Activated CD8-positive, alpha-beta memory T cell treated with anti-CD3 and anti-CD28 coated beads, Interleukin-2, amount 10 ng/mL, durations not matched to agents 7 days and 5 days (primary cell): ENCODE measurements around the gene MED12L. TPM values are rescaled to one million over a fixed set of nuclear protein-coding genes. Genes with fewer than 3 reads are reported as not detected.

ENCODE experiments used
- ATAC-seq: fragments of 150-1000 bp; cut with Tn5 transposase; one replicate; pipeline ENCODE4 v1.10.0; 2021; ENCODE audit warnings: moderate library complexity
- CTCF ChIA-PET: fragments of 350-600 bp; sonication (Branson Sonifier 250); formaldehyde crosslinking; loops from one replicate; lab custom pipeline; 2021; ENCODE audit warnings: antibody characterized with exemption; lab: Charles Lee
- DNase-seq: peaks from one replicate; pipeline ENCODE4 v3.0.0-alpha.2; 2020
- H3K27ac Mint-ChIP-seq: one replicate; pipeline ENCODE4 v1.8.0; 2021; ENCODE audit warnings: mild to moderate bottlenecking, mixed read lengths
- H3K27me3 Mint-ChIP-seq: one replicate; pipeline ENCODE4 v1.8.0; 2021; ENCODE audit warnings: mixed read lengths
- H3K36me3 Mint-ChIP-seq: one replicate; pipeline ENCODE4 v1.8.0; 2021; ENCODE audit warnings: mild to moderate bottlenecking, mixed read lengths
- H3K4me1 Mint-ChIP-seq: one replicate; pipeline ENCODE4 v1.8.0; 2021; ENCODE audit warnings: mixed read lengths
- H3K4me3 Mint-ChIP-seq: one replicate; pipeline ENCODE4 v1.8.0; 2021; ENCODE audit warnings: mild to moderate bottlenecking, moderate library complexity, mixed read lengths
- H3K9me3 Mint-ChIP-seq: one replicate; pipeline ENCODE4 v1.8.0; 2022; ENCODE audit warnings: low read depth, mixed read lengths
- total RNA-seq, 2 experiments: library from RNA; stranded (reverse); gene quantifications; one replicate each; pipeline ENCODE4 v1.2.3, GENCODE V29; 2021

The MED12L gene
- total RNA-seq, 2 experiments from 2014 or later, result 2.2 to 3.2 TPM

GRCh38 chr3:151268267-151269235 lies 183.1 kb downstream of the MED12L start:
- peak overlapping the region; percentile 54 for H3K4me3 Mint-ChIP-seq
- peak overlapping the region; percentile 89 for H3K27ac Mint-ChIP-seq
- H3K9me3 Mint-ChIP-seq, result no peaks in the 10 kb centered on the region
- H3K36me3 Mint-ChIP-seq, result peaks cover 16% of the 10 kb centered on the region
- DNase-seq, result peak; percentile 90
- CTCF ChIA-PET, result interaction anchor here (0.6 to 3.5 kb wide), 10 partner anchors 9 to 106 kb away, joined by 3 to 35 read pairs (median 6); partner anchors contain the start of gene P2RY14
- no peaks in the 10 kb centered on the region for H3K27me3 Mint-ChIP-seq
- ATAC-seq, result peak; percentile 89
- peaks cover 49% of the 10 kb centered on the region for H3K4me1 Mint-ChIP-seq

- DNase-seq (no peak), ATAC-seq (no peak)
- CTCF ChIA-PET, result interaction anchor here (1.0 kb wide), 1 partner anchor 41 kb away, joined by 3 read pairs; no protein-coding TSS in a partner anchor
- no peak overlapping the region for H3K4me3 Mint-ChIP-seq
- peaks cover 17% of the 10 kb centered on the region for H3K36me3 Mint-ChIP-seq
- no peaks in the 10 kb centered on the region for H3K9me3 Mint-ChIP-seq
- H3K4me1 Mint-ChIP-seq, result peaks cover 56% of the 10 kb centered on the region
- H3K27ac Mint-ChIP-seq, result peak overlapping the region; percentile 89
- H3K27me3 Mint-ChIP-seq, result no peaks in the 10 kb centered on the region
Observed at GRCh38 chr3:151269631-151270030, 184.2 kb downstream of the MED12L start.

- H3K27me3 Mint-ChIP-seq, result no peaks in the 10 kb centered on the region
- peaks cover 9% of the 10 kb centered on the region for H3K36me3 Mint-ChIP-seq
- peaks cover 71% of the 10 kb centered on the region for H3K4me1 Mint-ChIP-seq
- H3K4me3 Mint-ChIP-seq, result no peak overlapping the region
- H3K27ac Mint-ChIP-seq, result peak overlapping the region; percentile 52
- CTCF ChIA-PET, result interaction anchor here (1.3 to 9.6 kb wide), 3 partner anchors 46 to 106 kb away, joined by 3 to 222 read pairs (median 118); no protein-coding TSS in a partner anchor
- ATAC-seq, result no peak
- H3K9me3 Mint-ChIP-seq, result no peaks in the 10 kb centered on the region
- no peak for DNase-seq
Observed at GRCh38 chr3:151275091-151275490, 189.6 kb downstream of the MED12L start.

- Mint-ChIP-seq H3K9me3 (no peaks in the 10 kb centered on the region), H3K36me3 (peaks cover 6% of the 10 kb centered on the region), H3K27me3 (no peaks in the 10 kb centered on the region), H3K4me1 (peaks cover 71% of the 10 kb centered on the region), H3K27ac (peak overlapping the region; percentile 88), H3K4me3 (peak overlapping the region; percentile 67)
- DNase-seq (no peak), ATAC-seq (peak; percentile 25)
- CTCF ChIA-PET, result interaction anchor here (0.8 to 9.6 kb wide), 4 partner anchors 47 to 775 kb away, joined by 3 to 222 read pairs (median 60); no protein-coding TSS in a partner anchor
Observed at GRCh38 chr3:151276038-151276686, 190.7 kb downstream of the MED12L start.

- peak; percentile 62 for DNase-seq
- CTCF ChIA-PET, result interaction anchor here (1.1 to 9.6 kb wide), 3 partner anchors 47 to 776 kb away, joined by 3 to 222 read pairs (median 118); no protein-coding TSS in a partner anchor
- ATAC-seq, result peak; percentile 81
- H3K4me3 Mint-ChIP-seq, result peak overlapping the region; percentile 67
- no peaks in the 10 kb centered on the region for H3K9me3 Mint-ChIP-seq
- no peaks in the 10 kb centered on the region for H3K27me3 Mint-ChIP-seq
- peaks cover 67% of the 10 kb centered on the region for H3K4me1 Mint-ChIP-seq
- peaks cover 6% of the 10 kb centered on the region for H3K36me3 Mint-ChIP-seq
- peak overlapping the region; percentile 88 for H3K27ac Mint-ChIP-seq
Observed at GRCh38 chr3:151276687-151277042, 191.2 kb downstream of the MED12L start.

- ATAC-seq, result peak; percentile 10
- Mint-ChIP-seq H3K4me1 (peaks cover 66% of the 10 kb centered on the region), H3K27me3 (no peaks in the 10 kb centered on the region), H3K9me3 (no peaks in the 10 kb centered on the region), H3K36me3 (peaks cover 3% of the 10 kb centered on the region), H3K4me3 (peak within 1 kb of the TSS; percentile 57), H3K27ac (peak within 1 kb of the TSS; percentile 80)
- DNase-seq, result no peak
- CTCF ChIA-PET, result interaction anchor here (0.7 to 9.6 kb wide), 12 partner anchors 10 to 131 kb away, joined by 3 to 222 read pairs (median 4); partner anchors contain the start of gene GPR171
Observed at GRCh38 chr3:151278230-151278629, 192.8 kb downstream of the MED12L start, which contains the start of gene P2RY14. Gene P2RY14, minus strand, starts transcription at chr3:151278542. Its CDS starts 64,226 bp downstream, at chr3:151214316.

GRCh38 chr3:151281671-151282324 lies 196.3 kb downstream of the MED12L start:
- no peak overlapping the region for H3K4me3 Mint-ChIP-seq
- DNase-seq (no peak), ATAC-seq (no peak)
- H3K9me3 Mint-ChIP-seq, result no peaks in the 10 kb centered on the region
- H3K4me1 Mint-ChIP-seq, result peaks cover 61% of the 10 kb centered on the region
- CTCF ChIA-PET, result interaction anchor here (0.7 to 9.6 kb wide), 13 partner anchors 19 to 139 kb away, joined by 3 to 222 read pairs (median 4); no protein-coding TSS in a partner anchor
- H3K36me3 Mint-ChIP-seq, result no peaks in the 10 kb centered on the region
- H3K27ac Mint-ChIP-seq, result no peak overlapping the region
- H3K27me3 Mint-ChIP-seq, result no peaks in the 10 kb centered on the region

GRCh38 chr3:151282921-151283320 lies 197.5 kb downstream of the MED12L start:
- DNase-seq (no peak), ATAC-seq (peak; percentile 52)
- no peaks in the 10 kb centered on the region for H3K36me3 Mint-ChIP-seq
- no peaks in the 10 kb centered on the region for H3K27me3 Mint-ChIP-seq
- H3K4me1 Mint-ChIP-seq, result peaks cover 58% of the 10 kb centered on the region
- H3K27ac Mint-ChIP-seq, result peak overlapping the region; percentile 74
- CTCF ChIA-PET, result interaction anchor here (0.6 to 9.6 kb wide), 17 partner anchors 18 to 497 kb away, joined by 3 to 222 read pairs (median 3); no protein-coding TSS in a partner anchor
- no peak overlapping the region for H3K4me3 Mint-ChIP-seq
- no peaks in the 10 kb centered on the region for H3K9me3 Mint-ChIP-seq

GRCh38 chr3:151283387-151283786 lies 197.9 kb downstream of the MED12L start:
- DNase-seq (no peak), ATAC-seq (peak; percentile 40)
- CTCF ChIA-PET, result interaction anchor here (1.1 to 9.6 kb wide), 8 partner anchors 44 to 132 kb away, joined by 3 to 222 read pairs (median 10); no protein-coding TSS in a partner anchor
- Mint-ChIP-seq H3K4me1 (peaks cover 53% of the 10 kb centered on the region), H3K9me3 (no peaks in the 10 kb centered on the region), H3K4me3 (no peak overlapping the region), H3K27me3 (no peaks in the 10 kb centered on the region), H3K27ac (peak overlapping the region; percentile 74), H3K36me3 (no peaks in the 10 kb centered on the region)

- no peaks in the 10 kb centered on the region for H3K27me3 Mint-ChIP-seq
- no peaks in the 10 kb centered on the region for H3K9me3 Mint-ChIP-seq
- H3K36me3 Mint-ChIP-seq, result no peaks in the 10 kb centered on the region
- H3K4me3 Mint-ChIP-seq, result peak overlapping the region; percentile 31
- DNase-seq (no peak), ATAC-seq (peak; percentile 74)
- CTCF ChIA-PET, result interaction anchor here (0.8 to 2.4 kb wide), 12 partner anchors 44 to 132 kb away, joined by 3 to 32 read pairs (median 6); partner anchors contain the start of gene P2RY13
- H3K27ac Mint-ChIP-seq, result peak overlapping the region; percentile 74
- peaks cover 47% of the 10 kb centered on the region for H3K4me1 Mint-ChIP-seq
Observed at GRCh38 chr3:151283907-151284461, 198.5 kb downstream of the MED12L start.

GRCh38 chr3:151285940-151286339 lies 200.5 kb downstream of the MED12L start:
- peaks cover 35% of the 10 kb centered on the region for H3K4me1 Mint-ChIP-seq
- DNase-seq (no peak), ATAC-seq (no peak)
- H3K27ac Mint-ChIP-seq, result no peak overlapping the region
- H3K4me3 Mint-ChIP-seq, result no peak overlapping the region
- H3K27me3 Mint-ChIP-seq, result no peaks in the 10 kb centered on the region
- CTCF ChIA-PET, result interaction anchor here (0.9 to 3.4 kb wide), 14 partner anchors 19 to 129 kb away, joined by 3 to 32 read pairs (median 5); no protein-coding TSS in a partner anchor
- no peaks in the 10 kb centered on the region for H3K9me3 Mint-ChIP-seq
- no peaks in the 10 kb centered on the region for H3K36me3 Mint-ChIP-seq

- ATAC-seq, result no peak
Observed at GRCh38 chr3:151289445-151289844, 204.0 kb downstream of the MED12L start.

More at GRCh38 chr3:151289445-151289844, 204.0 kb downstream of the MED12L start:
- no peak for DNase-seq
- no peak overlapping the region for H3K4me3 Mint-ChIP-seq
- H3K4me1 Mint-ChIP-seq, result peaks cover 22% of the 10 kb centered on the region
- H3K27ac Mint-ChIP-seq, result no peak overlapping the region
- H3K9me3 Mint-ChIP-seq, result no peaks in the 10 kb centered on the region
- H3K36me3 Mint-ChIP-seq, result peaks cover 1% of the 10 kb centered on the region
- peaks cover 2% of the 10 kb centered on the region for H3K27me3 Mint-ChIP-seq
- CTCF ChIA-PET, result interaction anchor here (0.6 to 1.5 kb wide), 4 partner anchors 23 to 127 kb away, joined by 3 to 4 read pairs (median 4); no protein-coding TSS in a partner anchor
